HT-29 (cell line): Measurements from ENCODE around the gene AP1S1. TPM values are rescaled to one million over a fixed set of nuclear protein-coding genes. Genes with fewer than 3 reads are reported as not detected.

Experiments used
- DNase-seq: peaks from one replicate; pipeline ENCODE4 v3.0.0-alpha.2; 2015; ENCODE audit warnings: low spot score
- total RNA-seq: library from RNA; depleted of rRNA; stranded (reverse); fragments of >200 nt; shearing (Covaris generic); gene quantifications from 2 replicates; pipeline ENCODE4 v1.2.3, GENCODE V29; 2014

AP1S1 gene
- total RNA-seq, 1 experiment from 2014 or later: 277 TPM

DNA sequence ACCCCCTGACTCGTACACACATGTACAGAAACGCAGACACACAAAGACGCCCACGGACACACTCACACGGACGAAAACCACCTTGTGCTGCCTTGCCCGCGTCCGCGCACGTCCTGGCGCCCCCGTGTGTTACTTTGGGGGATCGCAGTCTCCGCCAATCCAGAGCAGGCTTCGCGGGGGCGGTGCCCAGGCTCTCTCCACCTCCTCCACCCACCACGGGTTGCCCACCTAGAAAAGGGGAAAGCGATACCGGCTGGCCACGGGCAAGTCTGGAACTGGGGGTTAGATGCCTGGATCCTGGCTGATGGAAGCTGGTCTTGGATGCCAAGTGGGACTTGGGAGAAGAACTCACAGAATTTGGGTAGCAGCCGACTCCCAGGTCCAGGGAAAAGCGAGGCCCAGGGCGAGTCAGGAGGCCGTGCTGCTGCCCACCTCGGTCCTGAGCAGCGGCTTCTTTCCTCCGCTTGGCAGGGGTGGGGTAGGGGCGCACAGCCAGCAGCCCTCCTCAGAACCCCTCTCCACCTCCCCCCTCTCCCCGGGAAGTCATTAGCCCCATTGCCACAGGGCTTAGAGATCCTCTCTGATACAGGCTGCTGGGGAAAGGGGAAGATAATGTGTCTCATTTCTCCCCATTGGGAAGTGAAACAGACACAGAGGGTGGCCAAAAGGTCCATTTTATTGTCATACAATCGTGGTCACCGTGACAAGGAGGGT lies 15.7 kb downstream of the AP1S1 start:
- DNase-seq: peak; percentile 71

GRCh38 chr7:101170617-101171441 lies 16.6 kb downstream of the AP1S1 start:
- DNase-seq: no peak

GRCh38 chr7:101171442-101171837 lies 17.2 kb downstream of the AP1S1 start:
- DNase-seq: peak; percentile 52

- DNase-seq: no peak
These were observed 18.0 kb downstream of the AP1S1 start for GRCh38 chr7:101172005-101172853.

DNA sequence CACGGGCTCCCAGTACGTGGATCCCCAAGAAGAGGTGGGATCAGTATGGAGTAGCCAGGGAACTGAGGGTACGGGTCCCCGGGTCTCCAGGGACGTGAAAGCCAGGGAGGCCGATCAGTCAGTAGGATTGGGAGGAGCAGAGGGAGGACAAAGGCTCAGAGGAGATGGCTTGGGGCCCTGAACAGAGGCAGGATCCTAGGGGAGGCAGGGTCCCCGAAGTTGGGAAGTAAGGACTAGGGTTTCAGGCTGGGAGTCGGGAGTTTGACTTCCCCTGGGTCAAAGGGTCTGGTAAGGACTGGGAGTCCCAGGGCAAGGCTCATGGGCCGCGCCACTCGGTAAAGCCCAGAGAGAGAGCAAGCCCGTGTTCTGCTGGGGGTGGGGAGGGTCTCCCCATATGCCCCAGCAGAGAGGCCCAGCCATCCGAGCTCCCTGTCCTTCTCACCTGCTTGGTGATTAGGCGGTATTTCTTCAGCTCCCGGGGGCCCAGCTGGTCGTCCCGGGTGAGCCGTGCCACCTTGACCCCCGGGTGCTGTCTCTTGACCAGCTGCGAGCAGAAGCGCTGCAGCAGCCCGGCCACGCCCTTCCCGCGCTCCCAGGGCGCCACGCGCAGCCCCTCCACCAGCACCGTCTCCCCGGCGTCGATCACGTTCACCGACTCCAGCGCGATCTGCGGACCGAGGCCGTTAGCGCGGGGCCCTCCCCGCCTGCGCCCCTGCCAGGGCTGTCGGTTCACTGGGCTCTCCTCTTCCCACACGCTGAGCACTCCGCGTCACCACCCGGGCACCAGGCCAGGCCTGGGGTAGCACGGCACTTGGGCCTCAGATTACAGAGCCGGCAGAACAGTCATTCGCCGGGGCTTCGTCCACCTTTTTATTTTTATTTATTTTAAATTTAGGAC lies 18.8 kb downstream of the AP1S1 start:
- peak; percentile 85 for DNase-seq

DNA sequence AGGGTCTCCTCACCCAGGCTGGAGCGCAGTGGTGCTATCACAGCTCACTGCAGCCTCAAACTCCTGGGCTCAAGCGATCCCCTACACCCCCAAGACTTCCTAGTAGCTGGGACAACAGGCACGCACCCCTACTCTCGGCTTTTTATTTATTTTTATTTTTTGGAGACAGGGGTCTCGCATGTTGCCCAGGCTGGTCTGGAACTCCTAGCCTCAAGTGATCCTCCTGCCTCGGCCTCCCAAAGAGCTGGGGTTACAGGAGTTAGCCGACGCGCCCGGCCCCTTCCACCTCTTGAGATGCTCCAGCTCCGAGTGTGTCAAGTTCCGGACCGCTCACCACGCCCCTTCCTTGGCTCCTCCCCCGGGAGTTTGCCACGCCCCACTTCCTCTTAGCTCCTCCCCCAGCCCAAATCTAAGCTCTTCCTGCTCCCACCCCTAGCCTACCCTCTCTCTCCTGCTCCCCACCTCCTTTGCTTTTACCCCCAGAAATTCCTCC lies 19.5 kb downstream of the AP1S1 start:
- DNase-seq: peak; percentile 80

DNA sequence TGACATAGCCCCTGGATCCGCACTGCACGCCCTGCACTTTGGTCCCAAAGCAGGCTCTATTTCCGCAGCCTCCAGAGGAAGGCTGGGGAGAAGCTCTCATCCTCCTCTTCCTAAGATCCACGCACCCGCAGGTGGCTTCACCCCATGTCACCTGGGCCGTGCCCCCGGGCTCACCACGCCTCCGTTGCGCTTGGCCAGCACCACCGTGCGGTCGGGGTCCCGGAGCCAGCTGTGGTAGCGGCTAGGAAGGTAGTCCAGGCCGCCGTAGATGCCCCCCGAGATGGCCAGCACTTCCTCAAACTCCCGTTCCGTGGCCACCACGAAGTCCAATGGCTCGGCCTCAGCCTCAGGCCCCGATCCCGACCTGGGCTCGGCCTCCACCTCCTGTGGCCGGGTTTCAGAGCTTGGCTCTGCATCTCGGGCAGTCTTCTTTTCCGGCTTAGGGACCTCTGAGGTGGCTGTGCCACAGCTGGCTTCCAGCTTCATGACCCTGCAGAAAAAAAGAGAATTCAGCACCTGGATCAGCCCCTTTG lies 20.1 kb downstream of the AP1S1 start:
- no peak for DNase-seq

DNA sequence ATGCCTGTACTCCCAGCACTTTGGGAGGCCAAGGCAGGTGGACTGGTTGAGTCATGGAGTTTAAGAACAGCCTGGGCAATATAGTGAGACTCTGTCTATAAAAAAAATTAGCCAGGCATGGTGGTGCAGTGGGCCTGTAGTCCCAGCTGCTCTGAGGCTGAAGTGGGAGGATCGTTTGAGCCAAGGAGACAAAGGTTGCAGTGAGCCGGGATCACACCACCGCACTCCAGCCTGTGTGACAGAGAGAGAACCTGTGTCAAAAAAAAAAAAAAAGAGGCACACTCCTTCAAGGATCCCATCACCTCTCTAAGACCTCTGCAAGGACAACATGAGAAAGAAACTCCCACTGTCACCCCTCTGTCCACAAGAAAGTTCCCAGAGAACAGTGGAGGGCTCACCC lies 21.4 kb downstream of the AP1S1 start:
- DNase-seq: no peak

DNA sequence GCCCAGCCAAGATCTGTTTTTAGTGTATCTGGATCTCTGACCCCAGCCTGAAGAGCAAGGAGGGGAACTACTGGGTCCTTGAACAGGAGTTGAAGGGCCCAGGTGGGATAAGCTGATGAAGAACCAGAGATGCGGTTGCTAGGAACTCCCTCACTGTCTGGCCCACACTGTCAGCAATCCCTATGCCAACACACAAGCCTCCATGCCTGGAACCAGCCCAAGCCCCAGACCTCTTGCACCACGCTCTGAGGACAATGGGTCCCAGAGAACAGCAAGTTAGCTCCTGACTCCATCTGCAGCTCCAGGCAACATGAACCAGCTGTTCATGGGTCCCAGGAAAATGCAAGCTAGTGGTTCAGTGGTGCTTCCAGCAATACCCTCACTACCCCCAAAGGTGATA lies 23.4 kb downstream of the AP1S1 start:
- DNase-seq: no peak

GRCh38 chr7:101179117-101179516 lies 24.8 kb downstream of the AP1S1 start:
- DNase-seq: no peak

DNA sequence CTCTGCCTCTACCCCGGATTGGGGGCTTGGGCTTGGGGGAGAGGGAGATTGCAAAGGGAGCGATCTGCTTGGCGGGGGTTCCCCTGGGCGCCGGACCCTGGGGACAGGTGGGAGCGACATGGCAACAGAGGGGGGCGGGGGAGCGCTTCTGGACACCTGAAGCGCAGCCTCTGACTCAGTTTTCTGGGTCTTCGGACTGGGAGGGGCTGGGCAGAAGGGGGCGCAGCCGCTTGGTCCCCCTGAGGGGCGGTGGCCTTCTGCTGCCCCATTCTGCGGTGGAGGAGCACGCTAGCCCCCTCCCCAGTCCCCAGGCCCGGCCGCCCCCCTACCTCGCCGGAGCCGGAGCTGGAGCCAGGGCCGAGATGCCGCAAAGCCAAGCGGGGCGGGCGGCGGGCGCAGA lies 25.4 kb downstream of the AP1S1 start:
- no peak for DNase-seq

DNA sequence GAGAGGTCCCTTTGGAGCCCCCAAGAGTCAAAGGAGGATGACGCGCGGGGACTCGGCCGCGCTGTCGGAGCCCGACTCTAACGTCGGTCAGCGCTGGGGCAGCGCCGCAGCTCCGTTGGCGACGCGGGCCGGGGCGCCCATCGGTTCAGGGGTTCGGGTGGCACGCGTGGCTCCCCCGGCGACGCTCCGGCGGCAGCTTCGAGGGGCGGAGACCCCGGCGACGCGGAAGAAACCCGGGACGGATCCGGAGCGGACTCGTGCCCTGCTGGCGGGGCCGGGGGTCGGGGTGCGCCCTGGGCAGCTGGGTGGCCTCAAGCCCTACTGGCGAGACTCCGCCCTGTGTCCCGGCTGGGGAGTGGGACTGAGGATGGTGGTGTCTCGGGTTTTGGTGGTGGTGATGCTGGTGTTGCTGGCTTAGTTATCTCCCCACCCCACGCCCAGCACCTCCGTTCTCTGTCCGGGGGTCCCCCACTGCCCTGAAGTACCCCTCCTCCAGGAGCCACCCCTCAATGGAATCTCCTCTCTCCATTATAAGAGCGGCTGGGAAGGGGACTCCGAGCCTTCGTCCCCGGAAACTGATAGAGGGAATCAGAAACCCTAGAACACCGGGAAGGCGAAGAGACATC lies 26.0 kb downstream of the AP1S1 start, which contains the start of gene NAT16:
NAT16 (minus strand) TSS at position 164 of the 626 bp plus-strand sequence. CDS start 5,486 bp downstream, outside the sequence.
- no peak for DNase-seq

GRCh38 chr7:101185258-101185839 lies 31.1 kb downstream of the AP1S1 start:
- no peak for DNase-seq

- no peak for DNase-seq
These were observed 31.9 kb downstream of the AP1S1 start for GRCh38 chr7:101186194-101186593.

DNA sequence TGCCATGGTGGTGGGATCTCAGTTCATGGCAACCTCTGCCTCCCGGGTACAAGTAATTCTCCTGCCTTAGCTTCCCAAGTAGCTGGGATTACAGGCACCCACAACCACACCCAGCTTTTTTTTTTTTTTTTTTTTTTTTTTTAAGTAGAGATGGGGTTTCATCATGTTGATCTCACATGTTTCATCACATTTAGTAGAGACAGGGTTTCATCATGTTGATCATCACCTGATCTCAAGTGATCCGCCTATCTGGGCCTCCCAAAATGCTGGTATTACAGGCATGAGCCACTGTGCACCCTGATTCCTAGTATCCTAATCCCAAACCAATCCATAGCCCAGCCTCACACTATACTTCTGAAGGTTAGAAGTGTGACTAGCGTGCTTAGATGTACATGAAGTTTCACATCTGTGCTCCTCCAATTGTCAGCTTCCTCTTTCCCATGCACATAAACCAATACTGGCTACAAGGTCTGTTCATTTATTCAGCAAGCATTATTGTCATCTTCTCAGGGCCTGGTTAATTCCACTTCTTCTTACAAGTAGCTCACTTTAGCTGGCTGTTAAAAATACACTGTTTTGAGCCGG lies 32.7 kb downstream of the AP1S1 start:
- DNase-seq: no peak

DNA sequence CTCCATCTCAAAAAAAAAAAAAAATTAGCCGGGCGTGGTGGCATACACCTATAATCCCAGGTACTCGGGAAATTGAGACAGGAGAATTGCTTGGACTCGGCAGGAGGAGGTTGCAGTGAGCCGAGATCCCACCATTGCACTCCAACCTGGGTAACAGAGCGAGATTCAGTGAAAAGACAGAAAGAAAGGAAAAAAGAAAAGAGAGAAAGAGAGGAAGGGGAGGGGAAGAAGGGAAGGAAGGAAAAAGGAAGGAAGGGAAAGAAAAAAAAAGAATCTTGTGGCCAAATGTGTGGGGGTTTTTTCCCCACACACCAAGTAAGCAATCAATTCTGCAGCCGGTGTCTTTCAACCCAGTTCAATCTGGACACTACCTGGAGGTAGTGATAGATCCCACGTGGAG lies 34.8 kb downstream of the AP1S1 start:
- no peak for DNase-seq

DNA sequence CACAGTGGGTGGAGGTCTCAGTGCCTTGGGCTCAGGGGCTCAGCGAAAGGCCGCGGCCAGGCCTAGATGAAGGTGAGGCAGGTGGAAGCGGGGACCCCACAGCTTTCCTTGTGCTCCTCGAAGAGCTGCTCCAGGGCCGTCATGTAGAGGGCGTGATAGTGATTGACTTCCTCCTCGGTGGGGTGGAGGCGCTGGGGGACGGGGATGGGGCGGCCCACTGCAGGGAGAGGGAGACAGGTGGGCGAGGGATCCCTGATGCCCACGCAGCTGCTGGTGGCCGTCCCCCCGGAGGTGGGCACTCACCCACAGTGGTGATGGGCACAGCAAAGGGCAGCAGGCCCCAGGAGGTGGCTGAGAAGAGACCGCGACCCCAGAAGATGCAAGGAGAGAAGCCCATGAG lies 41.6 kb downstream of the AP1S1 start:
- DNase-seq: no peak

DNA sequence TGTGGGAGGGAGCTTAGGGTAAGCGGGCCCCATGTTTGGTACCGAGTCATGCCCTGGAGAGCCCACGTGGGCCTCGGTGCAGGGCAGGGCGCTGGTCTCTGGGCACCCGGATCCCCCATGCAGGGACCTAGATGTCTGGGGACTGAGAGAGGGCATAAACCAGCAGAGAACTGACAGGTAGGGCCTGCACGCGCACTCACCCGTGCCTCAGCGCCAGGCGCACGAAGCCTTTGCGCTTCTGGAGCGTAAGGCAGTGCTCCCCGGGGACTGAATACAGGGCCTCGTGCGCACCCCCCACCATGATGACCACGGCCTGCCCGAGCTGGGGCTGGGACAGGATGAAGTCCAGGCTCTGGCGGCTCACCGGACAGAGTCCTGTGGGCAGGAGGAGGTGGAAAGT lies 43.7 kb downstream of the AP1S1 start:
- no peak for DNase-seq

DNA sequence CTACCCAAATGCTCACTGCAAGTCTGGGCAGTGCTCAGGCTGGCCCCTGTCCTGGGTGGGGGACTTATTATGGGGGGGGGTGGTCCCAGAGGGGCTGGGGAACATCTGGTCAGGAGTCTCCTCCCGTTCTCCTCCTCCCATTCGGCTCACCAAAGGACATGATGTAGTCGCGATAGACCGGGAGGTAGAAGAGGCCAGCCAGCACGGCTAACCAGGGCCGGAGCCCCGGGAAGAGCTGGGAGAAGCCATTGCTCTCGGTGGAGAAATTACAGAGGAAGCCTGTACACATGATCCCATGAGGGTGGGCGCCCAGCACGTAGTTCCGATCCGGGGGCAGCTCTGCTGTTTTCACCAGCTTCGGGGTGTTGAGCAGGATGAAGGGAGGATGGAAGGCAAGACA lies 44.2 kb downstream of the AP1S1 start:
- no peak for DNase-seq
